Astrocyte of the spinal cord (primary cell): ENCODE data around the gene SMYD3.
A peak's percentile ranks its signal among the peaks of the same experiment; 100 is the strongest.

Experiments used
- DNase-seq: peaks from one replicate; pipeline ENCODE4 v3.0.0; 2011; ENCODE audit warnings: low read depth, low spot score
- H3K4me3 ChIP-seq: 2 replicates; pipeline ENCODE4 v1.5.1; 2011; ENCODE audit warnings: low read depth, mild to moderate bottlenecking, low read length, moderate library complexity
- in situ Hi-C: cut with HindIII; loops from 2 replicates; pipeline ENCODE4 v1.10.0; 2017; ENCODE audit warnings: low sequenced_read_pairs
- TF ChIP-seq, protein P1 (sequence below): IDR thresholded peaks from 2 replicates; pipeline ENCODE4 v1.5.1; 2012; ENCODE audit warnings: low read depth, mild to moderate bottlenecking, low read length, inconsistent platforms

SMYD3 gene

DNA sequence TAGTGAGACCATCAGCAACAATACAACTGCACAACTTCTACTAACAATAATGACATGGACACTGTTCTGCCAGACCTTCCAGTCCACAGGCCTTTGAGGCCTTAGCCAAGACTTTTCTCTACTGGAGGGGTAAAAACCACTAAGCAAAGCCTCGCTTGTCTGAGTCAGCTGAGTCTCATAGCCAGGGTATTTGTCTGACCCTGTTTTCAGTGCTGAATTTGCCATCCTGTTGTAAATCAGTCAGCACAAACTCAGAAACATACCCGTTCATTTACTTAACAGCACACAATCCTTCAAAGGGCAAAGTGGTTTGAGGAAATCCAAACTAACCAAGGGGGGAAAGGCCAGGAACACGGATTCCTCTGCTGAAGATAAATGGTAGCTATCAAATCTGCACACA, 537.8 kb downstream of the SMYD3 start:
- TF ChIP-seq, protein P1, sequence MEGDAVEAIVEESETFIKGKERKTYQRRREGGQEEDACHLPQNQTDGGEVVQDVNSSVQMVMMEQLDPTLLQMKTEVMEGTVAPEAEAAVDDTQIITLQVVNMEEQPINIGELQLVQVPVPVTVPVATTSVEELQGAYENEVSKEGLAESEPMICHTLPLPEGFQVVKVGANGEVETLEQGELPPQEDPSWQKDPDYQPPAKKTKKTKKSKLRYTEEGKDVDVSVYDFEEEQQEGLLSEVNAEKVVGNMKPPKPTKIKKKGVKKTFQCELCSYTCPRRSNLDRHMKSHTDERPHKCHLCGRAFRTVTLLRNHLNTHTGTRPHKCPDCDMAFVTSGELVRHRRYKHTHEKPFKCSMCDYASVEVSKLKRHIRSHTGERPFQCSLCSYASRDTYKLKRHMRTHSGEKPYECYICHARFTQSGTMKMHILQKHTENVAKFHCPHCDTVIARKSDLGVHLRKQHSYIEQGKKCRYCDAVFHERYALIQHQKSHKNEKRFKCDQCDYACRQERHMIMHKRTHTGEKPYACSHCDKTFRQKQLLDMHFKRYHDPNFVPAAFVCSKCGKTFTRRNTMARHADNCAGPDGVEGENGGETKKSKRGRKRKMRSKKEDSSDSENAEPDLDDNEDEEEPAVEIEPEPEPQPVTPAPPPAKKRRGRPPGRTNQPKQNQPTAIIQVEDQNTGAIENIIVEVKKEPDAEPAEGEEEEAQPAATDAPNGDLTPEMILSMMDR, result no peak
- H3K4me3 ChIP-seq, result no peak overlapping the region
- in situ Hi-C loops, result no loop called here
- peak; percentile 95 for DNase-seq

DNA sequence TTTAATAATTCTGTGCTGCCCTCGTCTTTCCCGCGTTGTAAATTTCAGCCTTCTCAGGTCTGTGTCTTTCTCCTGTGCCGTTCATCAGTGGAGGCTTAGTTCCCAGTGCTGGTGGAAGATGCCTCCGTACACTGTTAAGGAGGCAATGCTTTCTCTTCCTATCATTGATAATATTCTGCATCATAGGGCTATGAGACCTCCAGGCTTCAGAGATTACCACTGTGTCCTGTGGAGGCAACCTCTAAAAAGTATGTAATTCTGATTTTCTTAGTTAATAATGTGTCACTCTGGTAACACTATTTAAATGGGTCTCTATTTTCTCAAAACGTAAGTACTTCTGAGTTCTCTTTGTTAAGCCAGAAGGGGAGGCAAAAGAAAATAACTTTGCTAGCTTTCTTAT, 538.3 kb downstream of the SMYD3 start:
- no peak for DNase-seq
- H3K4me3 ChIP-seq, result no peak overlapping the region
- in situ Hi-C loops, result no loop called here
- TF ChIP-seq, protein P1, result no peak

DNA sequence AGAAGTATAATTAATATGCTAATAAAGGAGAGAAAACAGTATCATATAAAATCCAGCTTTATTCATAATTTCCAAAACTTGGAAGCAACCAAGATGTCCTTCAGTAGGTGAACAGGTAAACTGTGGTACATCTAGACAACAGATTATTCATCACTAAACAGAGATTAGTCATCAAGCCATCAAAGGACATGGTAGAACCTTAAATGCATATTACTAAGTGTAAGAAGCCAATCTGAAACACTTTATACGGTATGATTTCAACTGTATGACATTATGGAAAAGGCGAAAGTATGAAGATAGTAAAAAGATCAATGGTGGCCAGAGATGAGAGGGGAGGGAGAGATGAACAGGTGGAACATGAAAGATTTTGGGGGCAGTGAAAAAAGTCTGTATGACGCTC, 541.7 kb downstream of the SMYD3 start:
- TF ChIP-seq, protein P1, result no peak
- no peak overlapping the region for H3K4me3 ChIP-seq
- DNase-seq, result no peak
- in situ Hi-C loops, result no loop called here

DNA sequence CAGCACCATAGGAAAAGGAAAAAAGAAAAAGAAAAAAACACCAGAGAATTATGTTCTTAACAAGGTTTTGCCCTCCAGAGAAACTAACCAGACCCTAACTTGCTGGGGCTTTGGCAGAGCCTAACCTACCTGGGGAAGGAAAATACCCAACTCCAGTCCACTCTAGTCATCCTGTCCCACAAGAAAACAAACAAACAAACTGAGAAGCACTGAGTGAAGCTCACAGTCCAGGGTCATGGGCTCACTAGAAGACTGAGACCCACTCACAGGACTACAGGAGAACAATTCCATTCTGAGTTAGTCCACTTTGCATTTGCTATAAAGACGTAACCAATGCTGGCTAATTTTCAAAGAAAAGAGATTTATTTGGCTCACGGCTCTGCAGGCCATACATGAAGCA, 543.4 kb downstream of the SMYD3 start:
- in situ Hi-C loops, result no loop called here
- DNase-seq, result no peak
- TF ChIP-seq, protein P1, result no peak
- no peak overlapping the region for H3K4me3 ChIP-seq

DNA sequence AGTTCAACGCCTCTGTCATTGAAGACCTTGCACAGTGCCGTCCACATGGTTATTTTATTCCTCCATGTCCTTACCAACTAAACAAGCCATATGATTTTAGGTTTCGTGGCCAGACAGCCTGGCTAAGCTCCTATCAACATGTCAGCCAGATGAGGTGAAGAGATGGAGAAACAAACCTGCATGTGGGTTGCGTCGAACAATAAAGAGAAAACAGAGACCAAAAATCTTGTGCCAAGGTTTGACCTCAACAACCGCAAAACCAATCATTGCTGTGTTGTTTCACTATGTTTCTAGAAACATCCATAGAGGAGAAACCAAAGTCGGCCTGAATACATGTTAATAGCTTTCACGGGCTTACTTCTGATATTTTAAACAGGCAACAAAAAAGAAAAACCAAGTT, 544.6 kb downstream of the SMYD3 start:
- H3K4me3 ChIP-seq, result no peak overlapping the region
- no peak for DNase-seq
- in situ Hi-C loops, result no loop called here
- TF ChIP-seq, protein P1, result no peak

DNA sequence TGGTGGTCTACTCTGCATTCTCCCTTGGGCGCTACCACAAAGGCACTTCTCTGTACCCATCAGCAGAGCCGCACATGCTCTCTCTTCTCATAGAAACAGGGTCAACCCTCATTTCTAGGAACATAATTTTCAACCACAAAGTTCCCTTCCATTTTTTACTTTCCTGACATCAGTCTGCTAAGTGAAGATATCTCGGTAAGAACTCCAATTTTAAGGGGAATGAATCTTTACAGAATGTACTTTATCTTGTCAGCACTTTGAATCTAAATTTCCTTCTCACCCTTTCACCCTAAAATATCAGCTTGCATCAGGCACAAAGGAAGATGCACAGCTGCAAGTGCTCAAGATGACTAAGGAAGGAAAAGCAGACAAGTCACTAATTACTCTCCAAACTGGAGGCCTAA, 545.9 kb downstream of the SMYD3 start:
- in situ Hi-C loops, result no loop called here
- TF ChIP-seq, protein P1, result no peak
- DNase-seq, result no peak
- H3K4me3 ChIP-seq, result no peak overlapping the region

DNA sequence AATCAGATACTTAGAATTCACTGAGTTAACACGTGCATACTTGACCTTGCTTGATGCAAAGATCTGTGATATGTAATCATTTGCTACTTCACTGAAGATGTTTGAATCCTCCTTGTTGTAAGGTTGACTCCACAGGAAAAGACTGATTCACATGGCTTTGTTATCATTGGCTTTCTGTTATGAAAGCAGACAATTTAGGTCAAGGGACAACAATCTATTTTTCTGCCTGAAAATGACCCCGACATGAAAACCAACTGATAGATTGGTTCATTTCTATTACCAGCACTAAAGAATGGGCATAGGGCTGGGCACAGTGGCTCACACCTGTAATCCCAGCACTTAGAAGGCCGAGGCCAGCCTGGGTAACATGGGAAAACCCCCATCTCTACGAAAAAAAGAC, 546.9 kb downstream of the SMYD3 start:
- in situ Hi-C loops, result no loop called here
- no peak for DNase-seq
- TF ChIP-seq, protein P1, result no peak
- no peak overlapping the region for H3K4me3 ChIP-seq
